NCI-H460 (cell line): ENCODE results near the gene AAK1. TPM values are rescaled to one million over a fixed set of nuclear protein-coding genes. Genes with fewer than 3 reads are reported as not detected.
A peak's percentile ranks its signal among the peaks of the same experiment; 100 is the strongest.
"Not testable (repeated sequence)": the region's sequence is repeated elsewhere in the genome, so short reads cannot be mapped to it uniquely, and the experiment has no call there.

Experiments
- DNase-seq: peaks from one replicate; pipeline ENCODE4 v3.0.0-alpha.2; 2016; ENCODE audit warnings: low read depth; ENCODE audit errors: extremely low read depth
- total RNA-seq: library from RNA; depleted of rRNA; stranded (reverse); fragments of >200 nt; shearing (Covaris generic); gene quantifications from 2 replicates; pipeline ENCODE4 v1.2.3, GENCODE V29; 2014

AAK1 gene
- total RNA-seq, 1 experiment from 2014 or later, result 37.7 TPM

DNA sequence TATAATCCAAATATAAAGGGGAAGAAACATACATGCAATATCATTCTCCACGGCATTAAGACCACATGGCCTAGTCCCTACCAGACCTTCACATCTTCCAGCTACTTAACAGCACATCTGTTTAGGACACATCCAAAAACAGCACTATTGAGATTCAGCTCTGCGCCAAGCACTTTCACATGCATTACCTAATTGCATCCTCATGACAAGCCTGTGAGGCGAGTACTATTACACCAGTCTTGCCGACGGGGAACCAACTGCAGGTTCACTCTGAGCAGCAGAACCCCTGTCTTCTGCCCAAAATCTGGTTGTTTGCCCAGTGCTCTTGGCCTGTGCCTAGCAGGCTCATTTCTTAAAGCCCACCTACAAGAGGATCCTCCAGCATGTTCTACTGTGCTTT, 66.7 kb downstream of the AAK1 start:
- no peak for DNase-seq

DNA sequence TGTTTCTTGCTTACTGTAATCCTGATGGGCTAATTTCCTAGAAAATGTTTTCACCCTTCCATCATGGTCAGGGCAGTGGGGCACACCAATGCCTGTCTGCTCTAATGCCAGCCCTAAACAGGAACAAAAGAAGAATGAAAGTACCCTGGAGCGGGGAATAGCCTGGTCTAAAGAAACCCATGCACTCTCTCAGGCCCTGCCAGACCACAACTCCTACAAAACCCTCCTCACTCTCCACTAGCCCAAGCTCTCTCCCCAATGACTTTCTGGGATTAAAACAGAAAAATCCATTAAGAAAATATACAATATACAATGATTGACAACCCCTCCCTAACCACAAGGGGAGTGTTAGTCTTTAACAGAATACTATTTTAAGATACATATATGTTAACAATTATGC, 67.6 kb downstream of the AAK1 start:
- DNase-seq, result no peak

DNA sequence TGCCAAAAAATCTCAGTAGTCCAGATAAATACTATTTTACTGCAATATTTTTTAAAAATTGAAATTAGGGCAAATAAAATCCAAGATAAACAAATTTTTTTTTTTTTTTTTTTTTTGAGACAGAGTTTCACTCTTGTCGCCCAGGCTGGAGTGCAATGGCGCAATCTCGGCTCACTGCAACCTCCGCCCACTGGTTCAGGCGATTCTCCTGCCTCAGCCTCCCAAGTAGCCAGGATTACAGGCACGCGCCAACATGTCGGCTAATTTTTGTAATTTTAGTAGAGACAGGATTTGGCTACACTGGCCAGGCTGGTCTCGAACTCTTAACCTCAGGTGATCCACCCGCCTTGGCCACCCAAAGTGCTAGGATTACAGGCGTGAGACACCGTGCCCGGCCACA, 68.2 kb downstream of the AAK1 start:
- DNase-seq, result not testable (repeated sequence)

DNA sequence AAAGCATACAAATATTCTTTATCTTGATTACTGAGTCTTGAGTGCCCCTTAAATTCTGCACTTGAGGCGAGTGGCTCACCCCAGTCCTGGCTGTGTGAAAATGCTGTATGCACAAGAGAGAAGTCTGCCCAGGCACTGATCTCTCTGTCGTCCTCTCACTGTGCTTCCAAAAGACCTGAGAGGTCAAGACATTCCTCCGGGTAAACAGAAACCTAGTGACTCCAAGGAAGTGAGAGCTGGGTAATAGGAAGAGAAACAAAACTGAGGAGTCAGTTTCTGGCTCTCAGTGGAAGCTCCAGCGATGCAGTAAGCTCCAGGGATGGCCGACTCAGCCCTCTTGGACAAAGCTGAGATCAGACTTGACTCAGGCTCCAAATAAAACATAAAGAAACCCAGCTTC, 70.9 kb downstream of the AAK1 start:
- DNase-seq, result no peak

DNA sequence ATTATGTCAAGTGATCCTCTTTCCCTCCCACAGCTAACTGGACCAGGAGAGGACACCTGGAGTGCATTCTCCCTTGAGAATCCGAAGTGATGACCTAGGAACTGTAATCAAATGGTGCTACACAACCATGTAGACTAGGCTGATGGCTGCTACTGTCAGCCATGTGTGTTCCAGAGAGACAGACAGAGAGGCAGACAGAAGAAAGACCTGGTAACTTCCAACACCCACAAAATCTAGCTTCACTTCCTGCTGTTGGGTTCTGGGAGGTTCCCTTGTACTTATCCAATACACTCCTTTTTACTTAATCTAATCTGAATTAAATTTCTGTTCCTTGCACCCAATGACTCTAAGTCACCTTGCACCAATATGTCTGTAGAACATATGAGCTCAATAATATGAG, 72.3 kb downstream of the AAK1 start:
- DNase-seq, result no peak

DNA sequence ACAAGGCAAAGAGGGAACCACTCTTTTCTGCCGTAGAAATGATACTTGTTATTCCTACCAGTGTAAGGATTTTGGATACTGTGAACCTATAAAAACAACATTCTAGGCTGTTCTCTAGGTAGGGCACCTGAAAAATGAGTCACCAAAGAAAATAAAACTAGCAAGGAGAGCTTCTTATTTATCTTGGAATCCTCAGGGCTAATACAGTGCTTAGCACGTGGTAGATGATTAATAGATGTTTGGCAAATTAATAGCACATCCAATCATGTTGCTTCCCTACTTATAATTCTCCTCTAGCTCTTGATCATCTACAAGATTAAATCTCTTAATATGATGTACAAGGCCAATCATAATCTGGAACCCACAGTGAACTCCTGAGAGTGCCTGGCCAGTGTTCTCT, 73.1 kb downstream of the AAK1 start:
- no peak for DNase-seq

DNA sequence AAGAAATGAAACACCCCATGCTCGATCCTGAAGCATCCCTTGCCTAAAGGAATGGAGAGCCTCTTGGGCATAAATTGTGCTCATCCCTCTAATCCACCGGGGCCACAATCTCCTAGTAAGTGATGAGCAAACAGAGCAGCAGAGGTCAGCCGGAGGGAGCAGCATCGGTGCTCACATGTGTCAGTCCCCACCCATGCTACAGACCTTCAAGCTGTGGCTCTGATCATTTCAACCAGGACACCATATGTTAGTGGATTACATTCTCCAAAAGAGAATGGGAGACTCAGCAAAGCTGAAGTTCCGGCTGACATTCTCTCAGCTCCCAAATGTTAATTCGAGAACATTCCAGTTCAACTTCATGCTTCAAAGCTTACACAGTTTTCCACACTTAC, 75.6 kb downstream of the AAK1 start:
- no peak for DNase-seq

DNA sequence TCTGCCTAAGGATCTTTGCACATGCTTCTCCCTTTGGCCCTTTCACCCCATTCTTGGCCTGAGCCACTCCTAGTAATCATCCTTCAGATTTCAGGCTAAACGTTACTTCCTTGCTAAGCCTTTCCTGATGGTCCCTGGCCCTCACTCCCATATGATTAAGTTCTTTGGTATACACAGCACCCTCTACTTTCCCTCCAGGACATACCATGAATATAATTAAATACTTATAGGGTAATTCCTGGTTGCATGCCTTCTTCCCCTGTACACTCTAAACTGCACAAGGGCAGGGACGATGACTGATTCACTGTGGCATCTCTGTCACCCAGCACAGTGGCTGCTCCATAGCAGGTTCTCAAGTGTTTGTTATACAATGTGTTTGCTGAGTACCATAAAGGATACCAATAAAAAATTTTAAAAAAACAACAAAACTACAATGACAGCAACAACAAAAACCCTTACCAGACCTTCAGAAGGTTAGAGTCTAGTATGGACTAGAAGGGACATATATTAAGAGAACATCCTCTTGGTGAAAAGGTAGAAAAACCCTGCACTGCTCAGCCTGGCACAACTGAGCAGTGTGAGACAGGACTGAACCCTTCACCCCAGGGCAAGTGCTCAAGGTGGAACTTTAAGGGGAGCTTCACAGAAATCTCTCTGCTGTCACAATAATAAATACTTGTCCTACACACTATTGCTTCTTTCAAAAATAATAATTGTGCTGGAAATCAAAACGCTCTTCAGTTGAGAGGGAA, 76.2 kb downstream of the AAK1 start:
- DNase-seq, result no peak

DNA sequence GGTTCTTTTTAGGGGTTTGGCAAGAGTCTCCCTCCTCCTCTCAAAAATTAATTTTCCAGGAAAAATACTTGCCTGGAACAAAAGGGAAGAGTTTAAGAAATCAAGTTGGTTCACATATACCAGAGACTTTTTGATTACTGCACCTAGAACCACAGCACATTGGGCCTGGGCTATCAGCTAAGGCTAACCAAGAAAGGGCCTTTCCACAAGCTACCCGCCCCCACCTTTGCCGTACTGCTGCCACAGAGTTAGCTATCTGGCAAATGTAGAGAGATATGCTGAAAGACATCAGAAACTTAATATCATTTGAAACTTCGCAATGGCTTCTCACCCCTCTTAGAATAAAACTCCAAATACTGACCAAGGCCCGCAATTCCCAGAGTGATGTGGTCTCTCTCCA, 76.9 kb downstream of the AAK1 start:
- DNase-seq, result no peak

DNA sequence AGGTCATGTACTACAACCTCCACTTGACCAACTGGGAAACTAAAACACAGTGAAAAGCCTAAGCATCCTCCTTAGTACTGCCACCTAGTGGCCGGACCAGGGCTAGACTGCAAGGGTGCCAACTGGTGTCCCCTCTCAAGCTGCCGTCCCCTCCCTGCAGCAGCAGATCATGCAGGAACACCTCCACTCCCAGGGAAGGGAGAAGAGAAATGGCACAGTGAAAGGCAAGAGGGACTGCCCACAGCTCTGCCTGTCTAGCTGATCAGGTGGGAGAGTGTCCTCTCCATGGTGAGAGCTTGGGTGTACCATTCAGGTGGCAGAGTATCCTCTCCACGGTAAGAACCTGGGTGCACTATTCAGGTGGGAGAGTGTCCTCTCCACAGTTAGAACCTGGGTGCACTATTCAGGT, 78.1 kb downstream of the AAK1 start:
- DNase-seq, result peak; percentile 38

DNA sequence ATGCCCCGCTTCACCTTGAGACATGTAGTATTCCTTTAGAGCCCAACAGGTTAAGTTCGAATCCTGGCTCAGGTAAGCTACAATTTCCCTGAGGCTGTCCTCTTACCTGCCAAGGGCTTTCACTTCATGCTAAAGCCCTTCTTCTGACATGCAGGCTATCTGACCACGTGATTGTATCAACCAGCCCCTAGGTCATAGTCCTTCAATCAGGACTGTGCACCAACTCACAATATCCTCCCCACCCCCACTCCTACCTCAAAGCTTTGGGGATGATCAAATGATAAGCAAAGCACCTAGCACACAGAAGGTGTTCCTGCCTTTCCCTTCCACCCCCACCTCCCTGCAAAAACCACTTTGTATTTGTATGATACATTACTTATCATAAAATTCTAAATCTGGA, 78.9 kb downstream of the AAK1 start:
- no peak for DNase-seq

DNA sequence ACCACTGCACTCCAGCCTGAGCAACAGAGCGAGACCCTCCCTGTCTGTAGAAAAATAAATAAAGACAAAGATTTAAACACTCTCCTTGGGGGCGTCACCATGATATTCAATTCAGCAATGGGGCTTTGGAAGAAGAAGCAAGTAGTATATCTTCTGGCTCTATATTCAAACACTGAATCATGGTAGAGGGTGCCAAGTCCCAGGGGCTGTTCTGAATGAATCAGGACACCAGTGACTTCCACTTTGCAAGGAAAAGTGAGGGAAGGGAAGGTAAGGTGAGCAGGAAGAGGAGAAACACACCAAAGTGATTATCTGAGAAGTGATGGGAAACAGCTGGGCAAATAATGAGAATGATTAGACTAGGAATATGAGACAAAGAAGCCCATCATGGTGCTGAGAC, 80.5 kb downstream of the AAK1 start:
- no peak for DNase-seq

DNA sequence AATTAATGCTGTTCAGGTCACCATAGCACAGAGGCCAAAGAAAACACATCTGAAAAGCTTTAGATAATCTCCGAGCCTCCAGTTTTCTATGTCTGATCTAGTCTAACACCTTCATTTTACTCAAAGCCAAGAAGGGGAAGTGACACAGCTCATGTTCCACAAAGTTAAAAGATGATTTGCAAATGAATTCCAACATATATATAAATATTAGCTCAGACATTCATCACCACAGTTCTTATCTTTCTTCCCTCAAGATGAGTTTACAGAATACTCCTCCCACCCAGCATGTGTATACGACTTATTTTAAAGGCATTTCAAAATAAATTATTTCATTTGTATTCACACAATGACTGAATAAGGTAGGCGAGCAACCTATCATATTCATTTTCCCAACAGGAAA, 82.4 kb downstream of the AAK1 start:
- DNase-seq, result no peak

DNA sequence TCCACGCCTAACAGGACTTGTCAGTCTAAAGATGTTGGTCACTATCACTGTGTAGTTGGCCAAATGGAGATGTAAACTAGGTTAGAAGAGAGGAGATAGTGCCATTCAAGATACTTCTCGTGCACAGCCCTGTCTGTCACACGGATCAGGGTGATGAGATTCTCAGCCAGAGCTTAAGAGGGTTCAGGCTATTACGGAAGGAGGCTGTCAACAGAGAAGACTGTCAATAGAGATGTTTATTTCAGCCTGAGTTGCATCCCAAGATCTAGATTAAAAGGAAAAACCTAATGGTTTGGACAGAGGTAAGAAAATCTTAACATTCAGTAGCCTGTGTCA, 83.4 kb downstream of the AAK1 start:
- no peak for DNase-seq

DNA sequence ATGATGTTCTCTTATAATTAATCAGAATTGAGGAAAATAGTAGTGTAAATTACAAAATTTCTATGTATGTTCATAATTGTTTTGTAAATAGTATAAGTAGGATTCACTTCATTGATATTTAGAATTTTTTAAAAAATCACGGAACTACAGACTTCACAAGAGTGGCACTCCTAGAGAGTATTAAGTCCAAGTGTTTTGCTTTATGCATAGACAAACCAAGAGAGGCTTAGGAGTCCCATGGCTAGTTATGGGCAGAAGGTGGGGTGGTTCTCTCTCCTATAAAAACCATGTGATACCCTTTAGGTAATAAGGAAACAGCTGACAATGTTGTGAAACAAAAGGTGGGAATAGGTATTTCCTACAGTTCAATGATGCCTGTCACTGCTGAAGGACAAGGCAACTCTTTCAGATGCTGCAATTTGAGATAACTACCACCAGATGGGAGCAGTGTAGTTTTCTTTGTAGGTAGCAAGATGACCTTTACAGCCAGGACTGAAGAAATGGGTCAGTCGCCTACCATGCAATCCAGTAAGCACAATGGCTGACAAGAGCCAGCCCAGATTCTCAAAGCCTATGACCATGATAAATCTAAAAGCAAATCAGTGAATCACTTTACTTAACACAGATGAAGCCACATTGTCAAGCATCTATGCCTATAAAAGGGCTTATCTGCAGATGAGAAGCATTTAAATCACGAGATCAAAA, 83.9 kb downstream of the AAK1 start:
- DNase-seq, result peak; percentile 76

DNA sequence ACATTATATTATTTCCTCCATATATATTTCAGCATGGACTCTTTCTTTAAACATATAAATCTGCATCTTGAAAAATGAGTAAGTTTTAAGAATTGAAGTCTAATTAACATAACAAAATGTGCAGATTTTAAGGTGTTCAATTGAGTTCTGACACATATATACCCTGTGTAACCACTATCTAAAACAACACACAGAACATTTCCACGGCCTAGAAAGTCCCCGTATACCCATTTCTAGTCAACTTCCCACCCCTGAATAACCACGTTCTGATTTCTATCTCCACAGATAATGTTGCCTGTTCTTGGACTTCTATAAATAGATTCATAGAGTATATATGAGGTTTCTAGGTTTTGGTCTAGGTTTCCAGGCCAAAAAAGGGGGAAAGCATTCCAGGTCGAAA, 87.5 kb downstream of the AAK1 start:
- DNase-seq, result no peak

DNA sequence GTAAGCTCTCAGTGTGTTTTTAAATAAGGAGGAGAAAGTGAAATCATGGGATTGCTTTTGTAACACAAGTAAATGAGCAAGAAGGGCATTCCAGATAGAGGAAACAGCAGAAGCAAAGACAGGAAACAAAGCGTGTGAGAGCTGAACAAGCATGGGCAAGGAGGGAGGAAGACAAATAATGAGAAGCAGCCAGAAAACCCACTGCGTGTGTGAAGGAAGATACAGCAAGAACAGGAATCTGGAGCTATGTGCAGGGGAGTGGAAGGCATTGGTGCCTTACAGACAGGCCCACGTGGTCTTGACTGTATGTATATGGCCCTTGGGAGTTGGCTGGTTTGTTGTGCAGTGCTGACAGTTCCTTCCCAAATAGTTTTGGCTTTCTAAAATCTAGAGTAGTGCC, 88.6 kb downstream of the AAK1 start:
- DNase-seq, result no peak

DNA sequence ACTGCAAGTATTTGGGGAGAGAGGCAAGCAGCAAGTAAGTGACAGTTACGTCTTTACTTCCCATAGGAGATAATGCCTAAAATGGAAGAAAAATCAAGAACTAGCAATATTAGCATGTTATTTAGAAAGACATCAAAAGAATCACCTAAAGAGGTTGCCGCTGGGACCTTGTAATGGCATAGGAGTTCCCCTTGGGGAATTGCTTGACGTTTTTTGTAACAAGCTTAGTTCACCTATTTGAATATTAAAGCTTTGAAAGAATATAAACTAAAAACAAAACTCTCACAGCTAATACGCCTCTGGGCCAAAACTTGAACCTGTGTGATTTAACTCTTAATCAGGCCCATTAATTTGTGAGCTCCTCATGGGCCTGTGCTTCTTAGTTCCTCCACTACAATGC, 89.0 kb downstream of the AAK1 start:
- DNase-seq, result no peak

DNA sequence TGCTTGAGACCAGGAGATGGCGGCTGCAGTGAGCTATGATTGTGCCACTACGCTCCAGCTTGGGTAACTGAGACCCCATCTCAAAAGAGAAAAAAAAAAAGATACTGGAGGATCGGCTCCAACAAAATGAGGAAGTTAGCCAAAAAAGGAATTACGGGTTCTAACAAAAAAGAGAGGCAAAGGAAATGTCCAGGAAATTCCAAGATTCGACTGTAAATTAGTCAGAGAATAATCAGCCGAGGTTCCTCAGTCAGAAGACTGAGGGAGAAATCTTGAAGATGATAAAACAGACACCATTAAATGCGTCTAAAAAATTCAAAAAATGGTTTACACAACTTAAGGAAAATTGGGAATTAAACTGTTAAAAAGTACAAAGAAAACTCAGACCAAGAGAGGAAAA, 89.5 kb downstream of the AAK1 start:
- no peak for DNase-seq

DNA sequence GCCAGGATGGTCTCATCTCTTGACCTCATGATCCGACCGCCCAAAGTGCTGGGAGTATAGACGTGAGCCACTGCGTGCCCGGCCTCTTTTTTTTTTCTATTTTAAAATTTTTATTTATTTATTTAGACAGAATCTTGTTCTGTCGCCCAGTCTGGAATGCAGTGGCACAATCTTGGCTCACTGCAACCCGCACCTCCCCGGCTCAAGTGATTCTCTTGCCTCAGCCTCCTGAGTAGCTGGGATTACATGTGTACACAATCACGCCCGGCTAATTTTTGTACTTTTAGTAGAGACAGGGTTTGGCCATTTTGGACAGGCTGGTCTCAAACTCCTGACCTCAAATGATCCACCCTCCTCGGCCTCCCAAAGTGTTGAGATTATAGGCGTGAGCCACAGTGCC, 93.0 kb downstream of the AAK1 start:
- not testable (repeated sequence) for DNase-seq

DNA sequence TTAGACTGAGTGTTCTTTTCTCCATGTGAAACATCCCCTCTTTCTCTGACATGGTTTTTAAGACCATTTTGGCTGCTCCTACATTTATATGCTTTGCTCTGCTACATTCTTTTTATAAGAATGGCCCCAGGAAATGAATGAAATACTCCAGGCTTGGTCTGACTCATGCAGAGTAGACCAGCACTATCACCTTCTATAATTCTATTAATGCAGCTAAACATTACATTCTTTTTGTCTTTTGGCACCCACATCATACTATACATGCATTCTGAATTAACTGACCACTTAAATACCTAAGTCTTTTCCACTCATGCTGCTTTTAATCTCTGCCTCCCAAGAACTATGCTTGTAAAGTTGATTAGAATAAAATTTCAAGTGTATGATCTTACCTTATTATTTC, 94.1 kb downstream of the AAK1 start:
- no peak for DNase-seq

DNA sequence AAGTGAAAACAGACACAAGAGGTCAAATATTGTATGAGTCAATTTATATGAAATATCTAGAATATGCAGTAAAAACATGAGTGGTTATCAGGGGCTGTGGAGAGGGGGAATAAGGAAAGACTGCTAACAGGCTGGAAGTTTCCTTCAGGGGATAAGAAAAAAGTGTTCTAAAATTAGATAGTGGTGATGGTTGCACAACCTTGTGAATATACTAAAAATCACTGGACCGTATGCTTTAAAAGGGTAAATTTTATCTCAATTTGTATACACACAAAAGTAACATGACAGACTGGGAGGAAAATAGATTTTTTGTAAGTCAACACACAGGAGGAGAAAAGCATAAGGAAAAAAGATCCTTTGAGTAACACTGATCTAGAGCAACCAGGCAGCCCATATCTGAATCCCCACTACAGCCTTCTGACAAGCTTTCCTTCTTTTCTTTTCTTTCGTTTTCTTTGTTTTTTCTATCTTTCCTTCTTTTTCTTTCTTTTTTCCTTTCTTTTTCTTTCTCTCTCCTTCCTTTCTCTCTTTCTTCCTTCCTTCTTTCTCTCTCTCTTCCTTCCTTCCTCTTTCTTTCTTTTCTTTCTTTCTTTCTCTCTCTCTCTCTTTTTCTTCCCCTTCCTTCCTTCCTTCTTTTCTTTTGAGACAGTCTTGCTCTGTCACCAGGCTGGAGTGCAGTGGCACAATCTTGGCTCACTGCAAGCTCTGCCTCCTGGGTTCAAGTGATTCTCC, 95.4 kb downstream of the AAK1 start:
- no peak for DNase-seq
